Transverse colon (tissue), 4 donors: ENCODE results near the gene CTSC. TPM values are rescaled to one million over a fixed set of nuclear protein-coding genes. Genes with fewer than 3 reads are reported as not detected.
A peak's percentile ranks its signal among the peaks of the same experiment; 100 is the strongest.

Source experiments
- DNase-seq: peaks from one replicate; pipeline ENCODE4 v3.0.0-alpha.2; 2019
- H3K27ac ChIP-seq, 4 donors: fragments of 200-600 bp; sonication (generic); 2 replicates each; pipeline ENCODE4 v1.5.1; 2016 to 2018; ENCODE audit warnings: inconsistent platforms in 4 of 4
- H3K27me3 ChIP-seq: fragments of 200-600 bp; sonication (generic); 2 replicates; pipeline ENCODE4 v1.5.1; 2017; ENCODE audit warnings: inconsistent platforms
- H3K36me3 ChIP-seq, 4 donors: fragments of 200-600 bp; sonication (generic); 2 replicates each; pipeline ENCODE4 v1.5.1; 2017 to 2019; ENCODE audit warnings: inconsistent platforms in 4 of 4
- H3K4me1 ChIP-seq, 4 donors: fragments of 200-600 bp; sonication (generic); 2 replicates each; pipeline ENCODE4 v1.5.1; 2017 to 2020; ENCODE audit warnings: inconsistent platforms in 4 of 4
- H3K4me3 ChIP-seq, 4 donors: fragments of 200-600 bp; sonication (generic); 1 replicate in 1 of 4; 2 replicates in 3 of 4; pipeline versions ENCODE4 v1.5.1 to v1.6.1; 2017 to 2019; ENCODE audit warnings: inconsistent platforms in 4 of 4
- H3K9me3 ChIP-seq, 2 donors: fragments of 200-600 bp; sonication (generic); 2 replicates each; pipeline ENCODE4 v1.5.1; 2017 to 2019; ENCODE audit warnings: inconsistent platforms in 2 of 2
- CTCF ChIP-seq, 5 experiments: fragments of 200-600 bp in 3 of 5; fragments of 450-650 bp in 2 of 5; sonication (generic) in 3 of 5; IDR thresholded peaks; 1 replicate in 2 of 5; 2 replicates in 3 of 5; pipeline ENCODE4 v1.5.1; 2016 to 2017; ENCODE audit warnings: antibody characterized with exemption in 5 of 5, inconsistent platforms in 3 of 5, mild to moderate bottlenecking in 2 of 5, moderate library complexity in 1 of 5
- EP300 ChIP-seq: sonication (generic); formaldehyde crosslinking; IDR thresholded peaks from one replicate; pipeline ENCODE4 v1.6.1; 2017; ENCODE audit warnings: antibody characterized with exemption, low read depth
- POLR2A ChIP-seq: fragments of 450-650 bp; IDR thresholded peaks from one replicate; pipeline ENCODE4 v1.6.1; 2016; ENCODE audit warnings: antibody characterized with exemption, mild to moderate bottlenecking, moderate library complexity
- POLR2AphosphoS5 ChIP-seq, 3 donors: sonication (generic); formaldehyde crosslinking; IDR thresholded peaks; one replicate each; pipeline ENCODE4 v1.6.1; 2016; ENCODE audit warnings: antibody characterized with exemption in 3 of 3
- WGBS, 2 donors: methylation state at CpG; one replicate each; pipeline ENCODE4 v1.1.5; 2018; ENCODE audit warnings: low coverage in 1 of 2; 5-methylcytosine and 5-hydroxymethylcytosine counted together
- in situ Hi-C, 4 donors: fragments of 200-750 bp; cut with MboI; loops; one replicate each; pipeline versions ENCODE4 v1.15.0 to v1.15.1; 2017; ENCODE audit warnings: low sequenced_read_pairs in 3 of 4, low pct_ligation_motif_present in 1 of 4, low pct_unique_long_range_greater_than_20kb in 1 of 4
- intact Hi-C: fragments of 100-400 bp; cut with DNase I; formaldehyde crosslinking; loops from one replicate; pipeline ENCODE4 v1.15.1; 2023; ENCODE audit warnings: low total_unique reads
- total RNA-seq, 4 donors: library from RNA; depleted of rRNA; stranded (reverse); fragments of >200 nt; gene quantifications; one replicate each; pipeline ENCODE4 v1.1.0, GENCODE V29; 2016

Gene CTSC
- total RNA-seq: 100 to 1,000 TPM in 1 of 4 donors, 10 to 100 TPM in 3; 49.0 to 141 (median 75.2) TPM

- 0 to 1% methylated on average over 5 to 54 of the region's 54 CpGs for WGBS, 2 donors
- Histone ChIP-seq H3K36me3 (peaks cover 0 to 17% (median 0%) of the 10 kb centered on the region in 4 donors), H3K4me3 (peak within 1 kb of the TSS; percentile 34 to 88 (median 82)), H3K4me1 (peaks cover 0 to 41% (median 8%) of the 10 kb centered on the region in 4 donors), H3K9me3 (no peaks in the 10 kb centered on the region), H3K27ac (peak within 1 kb of the TSS; percentile 86 to 94 (median 92)), H3K27me3 (no peaks in the 10 kb centered on the region)
- peak; percentile 96 for DNase-seq
- in situ Hi-C loops: no loop called here
- intact Hi-C loops: no loop called here
- peak; percentile 88 for TF ChIP-seq POLR2A
- TF ChIP-seq POLR2AphosphoS5 (IDR thresholded peaks at IDR 0.05): peak; percentile 92 to 97 (median 97)
- TF ChIP-seq CTCF (IDR thresholded peaks at IDR 0.05): peak in 2 of 5 experiments; percentile 14 to 20
- TF ChIP-seq EP300: no peak
These were observed at the start of gene CTSC for GRCh38 chr11:88337181-88337986. Gene CTSC (minus strand): TSS chr11:88337736. CDS start chr11:88337672, 64 bp downstream.

- intact Hi-C loops: loop anchor here (5.0 kb wide), 1 partner anchor 1927 kb away; no protein-coding TSS in a partner anchor
- peaks cover 0 to 4% (median 0%) of the 10 kb centered on the region in 4 donors for H3K4me1 ChIP-seq
- peak overlapping the region in 3 of 4 donors; percentile 31 to 37 (median 33) for H3K27ac ChIP-seq
- H3K9me3 ChIP-seq: no peaks in the 10 kb centered on the region
- H3K27me3 ChIP-seq: no peaks in the 10 kb centered on the region
- TF ChIP-seq POLR2A: no peak
- no peaks in the 10 kb centered on the region for H3K36me3 ChIP-seq
- no peak for DNase-seq
- in situ Hi-C loops: no loop called here
- 81% methylated on average over 3 of the region's 3 CpGs; no CpG with 5 or more reads in 1 of the 2 donors for WGBS, 2 donors
- no peak overlapping the region for H3K4me3 ChIP-seq
These were observed 47.1 kb upstream of the CTSC start for GRCh38 chr11:88384669-88385005.

- intact Hi-C loops (loop anchor here (5.0 kb wide), 1 partner anchor 1927 kb away; no protein-coding TSS in a partner anchor), in situ Hi-C loops (no loop called here)
- peaks cover 0 to 4% (median 0%) of the 10 kb centered on the region in 4 donors for H3K4me1 ChIP-seq
- no peak overlapping the region for H3K4me3 ChIP-seq
- no peaks in the 10 kb centered on the region for H3K9me3 ChIP-seq
- H3K36me3 ChIP-seq: no peaks in the 10 kb centered on the region
- no peak for TF ChIP-seq POLR2AphosphoS5 (IDR thresholded peaks at IDR 0.05)
- TF ChIP-seq CTCF (IDR thresholded peaks at IDR 0.05): no peak
- no peak for TF ChIP-seq EP300
- no peak for TF ChIP-seq POLR2A
- no peak for DNase-seq
- H3K27me3 ChIP-seq: no peaks in the 10 kb centered on the region
- whole genome bisulfite sequencing, 2 donors: 61 to 74% methylated on average over 4 of the region's 4 CpGs
- peak overlapping the region in 3 of 4 donors; percentile 31 to 37 (median 33) for H3K27ac ChIP-seq
These were observed 46.6 kb upstream of the CTSC start for GRCh38 chr11:88384004-88384668.

GRCh38 chr11:88383447-88383846, 45.9 kb upstream of the CTSC start:
- intact Hi-C loops: loop anchor here (5.0 kb wide), 1 partner anchor 1926 kb away; no protein-coding TSS in a partner anchor
- WGBS, 2 donors: 37 to 41% methylated on average over 3 of the region's 3 CpGs

More at GRCh38 chr11:88383447-88383846, 45.9 kb upstream of the CTSC start:
- no peak for DNase-seq
- Histone ChIP-seq H3K27ac (no peak overlapping the region), H3K27me3 (no peaks in the 10 kb centered on the region), H3K9me3 (no peaks in the 10 kb centered on the region), H3K4me3 (no peak overlapping the region), H3K36me3 (no peaks in the 10 kb centered on the region), H3K4me1 (peaks cover 0 to 4% (median 0%) of the 10 kb centered on the region in 4 donors)
- TF ChIP-seq POLR2AphosphoS5 (IDR thresholded peaks at IDR 0.05) (no peak), POLR2A (no peak), CTCF (IDR thresholded peaks at IDR 0.05) (no peak), EP300 (no peak)
- in situ Hi-C loops: no loop called here
